T1000 (cell line): Measurements from ENCODE around the gene AMBRA1.

Experiments used
- DNase-seq: peaks from one replicate; lab custom pipeline; 2025; ENCODE audit warnings: mixed read lengths; lab: John Stamatoyannopoulos, UW

The AMBRA1 gene

DNA sequence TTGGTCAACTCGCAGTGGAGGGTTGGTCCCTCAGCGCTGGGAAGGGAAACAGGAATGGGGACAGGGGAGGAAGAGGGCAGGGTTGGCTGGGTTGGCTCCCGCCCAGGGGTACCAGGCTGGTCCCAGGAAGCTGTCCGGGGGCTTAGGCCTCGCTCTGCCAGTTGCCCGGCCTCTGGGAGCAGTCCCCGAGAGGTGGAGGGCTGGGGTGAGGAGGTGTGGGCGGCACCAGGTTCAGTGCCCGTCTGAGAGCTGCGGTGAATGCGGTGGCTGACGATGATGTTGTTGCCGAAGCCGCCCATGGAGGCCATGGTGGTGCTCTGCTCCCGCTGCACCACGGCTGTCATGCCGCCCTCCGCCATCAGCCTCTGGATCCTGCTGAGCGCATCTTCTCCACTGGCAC is 196.3 kb downstream of the AMBRA1 start:
- DNase-seq, result no peak

GRCh38 chr11:46393759-46394158 is 200.1 kb downstream of the AMBRA1 start:
- DNase-seq, result no peak

DNA sequence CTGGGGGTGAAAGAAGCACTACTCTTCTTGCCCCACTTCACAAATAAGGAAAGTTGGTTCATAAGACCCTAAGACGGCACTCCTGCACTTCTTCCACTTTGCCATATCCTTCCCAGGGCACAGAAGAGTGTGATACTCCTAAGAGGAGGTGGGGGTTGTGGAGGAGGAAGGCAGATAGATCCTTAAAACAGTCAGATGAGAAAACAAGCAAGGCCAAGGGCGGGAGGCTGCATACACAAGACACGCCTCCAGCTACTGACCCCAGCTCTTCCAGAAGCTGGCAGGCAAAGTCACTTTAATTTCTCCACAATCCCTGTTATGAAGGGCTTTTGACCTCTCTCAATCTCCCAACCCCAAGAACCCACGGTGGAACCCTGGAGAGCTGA is 200.6 kb downstream of the AMBRA1 start:
- DNase-seq, result no peak

DNA sequence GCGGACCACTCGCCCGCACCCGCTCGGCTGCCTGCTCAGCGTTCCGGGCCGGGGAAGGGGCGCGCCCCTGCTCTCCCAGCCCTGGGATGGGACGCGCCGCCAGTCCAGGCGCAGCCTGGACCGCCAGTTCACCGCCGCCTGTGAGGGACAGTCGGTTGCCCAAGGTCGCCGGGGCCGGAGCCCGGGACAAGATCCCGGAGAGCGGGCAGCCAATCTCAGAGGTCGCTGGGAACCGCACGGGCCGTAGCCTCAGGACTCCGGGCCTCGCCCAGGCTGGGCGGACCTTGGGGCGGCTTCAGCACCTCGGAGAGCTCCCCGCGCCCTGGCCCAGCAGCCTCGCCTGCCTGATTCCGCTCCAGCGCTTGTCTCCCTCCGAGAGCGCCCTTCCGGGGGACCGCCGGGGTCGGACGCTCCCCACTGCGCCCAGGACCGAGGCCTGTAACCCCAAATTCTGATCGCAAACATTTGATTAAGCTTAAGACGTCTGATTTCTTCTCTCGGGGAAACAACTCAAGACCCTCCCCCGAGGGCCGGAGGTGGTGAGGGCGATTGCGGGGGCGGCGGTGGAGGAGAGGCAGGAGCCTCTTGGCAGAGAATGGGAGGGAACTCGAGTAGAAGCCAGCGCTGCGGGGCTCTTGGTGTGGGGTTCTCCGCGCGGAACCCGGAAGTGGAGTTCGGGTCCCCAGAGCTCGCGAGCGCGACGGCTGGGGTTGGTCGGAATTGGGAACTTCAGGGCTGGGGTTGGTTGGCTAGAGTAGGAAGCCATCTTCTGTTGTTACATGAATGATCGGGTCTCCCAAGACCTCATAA is 201.2 kb downstream of the AMBRA1 start:
- peak; percentile 84 for DNase-seq

DNA sequence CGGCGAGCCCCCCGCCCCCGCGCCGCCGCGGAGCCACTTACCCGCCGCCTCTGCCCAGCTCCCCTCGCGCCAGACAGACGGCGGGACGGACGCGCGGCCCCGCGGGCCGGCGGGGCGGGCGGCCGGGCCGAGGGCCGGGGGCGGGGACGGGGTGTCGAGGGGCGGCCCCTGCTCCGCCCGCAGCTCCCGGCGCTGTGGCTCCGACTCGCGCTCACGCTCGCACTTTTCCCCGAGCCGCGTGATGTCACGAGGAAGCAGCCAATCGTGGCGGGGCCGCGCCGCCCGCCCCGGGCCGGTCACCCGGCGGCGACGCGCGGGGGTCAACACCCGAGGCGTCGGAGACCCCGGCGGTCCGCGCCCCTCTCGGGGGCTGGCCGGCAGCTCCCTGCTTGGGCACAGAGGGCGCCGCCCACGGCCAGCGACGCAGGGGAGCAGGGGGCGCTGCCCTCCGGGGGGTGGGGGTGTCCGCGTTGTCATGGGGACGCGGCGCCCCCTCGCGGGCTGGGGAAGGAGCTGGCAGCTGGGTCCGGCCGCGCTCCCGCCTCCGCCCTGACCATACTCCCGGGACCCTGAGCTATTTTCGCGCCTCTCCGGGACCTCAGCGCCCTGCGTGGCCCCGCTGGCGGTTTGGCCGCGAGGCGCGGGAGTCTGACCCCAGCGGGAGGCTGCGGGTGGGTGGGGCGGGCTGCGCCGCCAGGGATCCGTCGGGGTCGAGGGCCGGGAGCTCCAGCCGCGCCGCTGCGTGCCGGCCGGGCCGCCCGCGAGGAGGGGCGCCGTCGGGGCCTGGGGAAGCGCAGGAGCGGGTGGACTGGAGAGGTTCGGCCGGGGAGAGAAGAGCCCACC is 202.0 kb downstream of the AMBRA1 start, which contains the start of gene CHRM4:
Gene CHRM4, minus strand, starts transcription at position 199 of the 843 bp plus-strand sequence. CDS start 5,219 bp downstream, outside the sequence.
- DNase-seq, result no peak

GRCh38 chr11:46391186-46391577 is 202.6 kb downstream of the AMBRA1 start:
- DNase-seq, result no peak

DNA sequence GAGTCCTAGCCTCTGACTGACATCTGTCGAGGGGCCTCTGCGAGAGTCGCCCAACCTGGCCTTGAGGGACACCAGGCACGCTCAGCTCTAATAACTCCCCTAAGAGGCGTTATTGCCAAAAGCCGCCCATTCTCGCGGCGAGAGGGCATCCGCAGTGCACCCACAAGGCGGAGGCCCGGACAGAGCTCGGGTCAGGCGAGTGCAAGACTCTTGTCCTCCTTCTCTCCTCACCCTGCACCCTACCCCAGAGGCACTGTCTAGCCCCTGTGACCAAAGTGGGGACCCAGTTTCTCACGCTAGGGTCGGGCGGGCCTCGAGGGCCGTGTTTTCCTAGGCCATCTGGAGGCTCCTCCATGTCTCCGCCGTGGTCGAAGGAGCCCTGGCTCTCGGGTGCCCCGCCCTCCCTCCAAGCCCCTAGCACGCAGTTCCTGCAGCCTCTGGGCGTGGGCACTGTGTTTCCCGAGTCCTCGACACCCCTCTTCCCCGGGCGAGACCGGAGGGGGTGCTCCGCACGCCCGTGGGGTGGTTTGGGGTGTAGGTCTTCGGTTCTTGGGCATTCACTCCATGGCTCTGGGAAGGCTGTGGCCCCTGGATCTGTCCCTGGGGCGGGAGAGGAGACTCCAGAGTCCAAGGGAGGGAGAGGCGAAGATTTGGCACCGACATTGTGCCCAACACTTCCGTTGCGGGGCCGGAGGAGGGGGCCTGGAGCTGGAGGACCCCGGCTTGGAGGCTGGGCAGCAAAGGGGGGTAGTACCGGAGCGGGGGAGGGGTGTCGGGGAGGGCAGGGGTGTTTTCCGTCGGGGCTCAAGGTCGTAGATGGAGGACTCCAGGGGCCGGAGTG is 203.3 kb downstream of the AMBRA1 start:
- no peak for DNase-seq

DNA sequence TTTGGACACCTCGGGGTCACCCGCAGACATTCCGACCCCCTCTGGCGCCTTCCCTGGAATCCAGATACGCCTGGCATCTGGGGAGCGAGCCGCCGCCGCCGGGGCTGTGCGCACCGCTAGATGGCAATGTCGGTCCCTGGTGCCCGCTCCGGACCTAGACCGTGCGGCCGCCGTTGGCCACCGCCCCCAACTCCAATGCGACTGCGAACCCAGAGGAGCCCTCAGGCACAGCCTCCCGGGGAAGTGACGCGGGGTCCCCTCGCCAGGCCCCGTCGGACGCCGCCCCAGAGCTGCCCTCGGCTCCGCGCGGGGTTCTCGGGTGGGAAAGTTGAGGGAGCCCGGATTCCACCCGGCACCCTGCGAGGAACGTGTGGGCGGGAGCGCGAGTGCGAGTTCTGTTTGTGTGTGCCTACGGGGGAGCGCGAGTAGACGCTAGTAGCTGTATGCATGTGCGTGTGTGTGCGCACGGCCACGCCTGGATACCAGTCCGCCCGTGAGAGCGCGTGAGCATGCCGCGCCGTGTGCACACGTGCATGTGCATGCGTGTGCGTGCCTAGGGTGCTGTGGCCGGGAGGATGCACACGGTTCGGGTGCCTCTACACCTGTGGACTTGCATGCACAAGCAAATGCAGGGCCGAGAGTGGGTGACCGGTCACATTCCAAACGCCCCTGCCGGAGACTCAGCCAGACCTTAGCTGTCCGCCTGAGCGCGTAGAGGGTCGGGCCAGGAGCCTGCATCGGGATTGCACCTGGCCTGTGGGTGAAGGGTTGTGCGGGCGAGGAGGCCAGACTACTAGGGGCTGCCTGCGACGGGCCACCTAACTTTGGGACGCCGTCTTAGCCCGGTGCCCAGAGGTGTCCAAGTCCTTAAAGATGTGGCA is 204.1 kb downstream of the AMBRA1 start:
- peak; percentile 76 for DNase-seq

DNA sequence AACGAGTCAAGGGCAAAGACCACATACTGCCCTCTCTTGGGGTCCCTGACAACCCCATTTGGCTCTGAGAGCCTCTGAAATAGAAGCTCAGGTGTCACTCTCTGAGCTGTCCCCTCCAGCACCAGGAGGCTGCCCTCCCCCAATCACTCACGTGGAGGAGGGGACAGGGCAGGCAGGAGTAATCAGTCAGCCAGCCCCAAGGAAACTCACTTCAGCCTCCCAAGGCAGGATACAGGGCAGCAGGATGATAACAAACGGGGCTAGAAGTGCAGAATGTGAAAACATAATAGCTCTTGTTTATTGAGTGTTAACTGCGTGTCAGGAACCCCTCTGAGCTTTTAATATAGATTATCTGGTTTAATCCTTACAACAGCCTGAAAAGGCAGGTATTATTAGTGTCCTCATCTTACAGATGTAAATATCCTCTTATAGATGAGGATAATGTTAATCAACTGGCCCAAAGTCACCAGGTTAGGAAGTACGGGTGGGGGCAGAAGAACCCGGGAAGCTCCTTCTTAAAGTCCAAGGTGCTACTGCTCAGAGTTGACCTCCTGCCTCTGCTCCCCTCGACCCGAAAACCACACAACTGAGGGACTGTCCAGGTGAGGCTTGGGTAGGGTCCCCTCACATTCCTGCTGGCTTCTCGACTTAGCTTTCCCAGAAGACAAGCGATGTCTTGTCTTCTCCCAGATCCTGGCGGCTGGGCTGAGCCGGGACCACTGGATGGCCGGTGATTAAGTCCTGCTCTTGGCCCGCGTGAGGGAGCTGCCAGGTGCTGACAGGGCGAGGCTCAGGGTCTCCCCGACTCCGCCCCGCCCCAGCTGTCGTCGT is 205.0 kb downstream of the AMBRA1 start:
- no peak for DNase-seq

DNA sequence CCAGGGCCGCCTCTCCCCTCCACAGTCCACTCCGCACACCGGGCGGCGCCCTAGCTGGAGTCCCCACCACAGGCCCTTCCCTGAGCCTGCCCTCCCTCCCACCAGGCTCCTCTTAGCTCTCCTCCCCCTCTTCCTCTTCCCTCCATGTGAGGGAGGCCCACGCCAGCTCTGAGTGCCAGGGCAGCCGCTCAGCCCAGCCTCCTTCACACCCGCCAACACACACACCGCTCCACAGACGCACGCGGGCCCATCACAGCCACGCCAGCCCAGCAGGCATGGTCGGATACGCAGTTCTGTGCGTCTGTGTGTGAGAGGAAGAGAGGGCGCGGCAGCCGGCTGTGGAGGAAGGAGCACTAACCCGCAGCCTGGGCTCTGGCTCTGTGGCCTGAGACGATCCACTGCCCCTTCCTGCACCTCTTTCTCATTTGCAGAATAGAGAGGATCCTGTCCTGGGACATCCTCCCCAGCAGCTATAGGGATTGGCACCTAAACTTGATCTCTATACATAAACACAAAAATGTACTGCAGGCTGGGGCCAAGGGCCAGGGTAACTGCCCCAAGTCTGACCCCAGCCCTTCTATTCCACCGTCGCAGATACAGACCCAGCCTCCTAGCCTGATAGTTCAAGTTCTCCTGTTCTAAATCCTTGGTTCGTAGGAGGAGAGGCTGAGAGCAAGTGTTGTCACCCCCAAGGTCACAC is 205.8 kb downstream of the AMBRA1 start:
- no peak for DNase-seq

- no peak for DNase-seq
Observed at GRCh38 chr11:46387456-46387855, 206.4 kb downstream of the AMBRA1 start.

- DNase-seq, result peak; percentile 30
Observed at GRCh38 chr11:46386674-46387073, 207.1 kb downstream of the AMBRA1 start.

- DNase-seq, result no peak
Observed at GRCh38 chr11:46386005-46386578, 207.7 kb downstream of the AMBRA1 start.

- no peak for DNase-seq
Observed at GRCh38 chr11:46385169-46386004, 208.4 kb downstream of the AMBRA1 start.

- DNase-seq, result no peak
Observed at GRCh38 chr11:46383974-46384701, 209.7 kb downstream of the AMBRA1 start.

DNA sequence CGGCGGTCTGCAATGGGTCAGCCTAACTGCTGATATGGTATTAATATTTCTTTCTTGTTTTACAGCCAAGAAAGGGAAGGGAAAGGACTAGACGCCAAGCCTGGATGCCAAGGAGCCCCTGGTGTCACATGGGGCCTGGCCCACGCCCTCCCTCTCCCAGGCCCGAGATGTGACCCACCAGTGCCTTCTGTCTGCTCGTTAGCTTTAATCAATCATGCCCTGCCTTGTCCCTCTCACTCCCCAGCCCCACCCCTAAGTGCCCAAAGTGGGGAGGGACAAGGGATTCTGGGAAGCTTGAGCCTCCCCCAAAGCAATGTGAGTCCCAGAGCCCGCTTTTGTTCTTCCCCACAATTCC is 210.4 kb downstream of the AMBRA1 start:
- DNase-seq, result no peak

- no peak for DNase-seq
Observed at GRCh38 chr11:46382646-46383403, 211.0 kb downstream of the AMBRA1 start.
